OCI-LY3 (cell line): ENCODE results near the gene UBE3D.

Experiments
- H2AFZ ChIP-seq: fragments of 200-600, 300-600 bp; shearing (Covaris generic); 2 replicates; pipeline ENCODE4 v1.6.0; 2014; ENCODE audit warnings: antibody characterized with exemption, low read depth, low read length
- H3K27ac ChIP-seq: fragments of 200-600, 300-600 bp; sonication (generic); 2 replicates; pipeline ENCODE4 v1.5.1; 2014; ENCODE audit warnings: mild to moderate bottlenecking, low read length, moderate library complexity, mixed read lengths
- H3K27me3 ChIP-seq: fragments of 200-600, 300-600 bp; sonication (generic); 2 replicates; pipeline ENCODE4 v1.6.1; 2014; ENCODE audit warnings: low read depth, low read length, mixed read lengths
- H3K36me3 ChIP-seq: fragments of 200-600, 300-600 bp; sonication (generic); replicated peaks from 2 replicates; pipeline ENCODE3; 2014; ENCODE audit warnings: low read depth, low read length, mixed read lengths
- H3K4me1 ChIP-seq: fragments of 300-600, 200-600 bp; sonication (generic); 2 replicates; pipeline ENCODE4 v1.6.1; 2014; ENCODE audit warnings: low read length, mixed read lengths
- H3K4me2 ChIP-seq: fragments of 200-600, 300-600 bp; sonication (generic); 2 replicates; pipeline ENCODE4 v1.6.1; 2014; ENCODE audit warnings: low read length, mixed read lengths
- H3K4me3 ChIP-seq: fragments of 300-600, 200-600 bp; sonication (generic); 2 replicates; pipeline ENCODE4 v1.5.1; 2014; ENCODE audit warnings: antibody characterized with exemption, mild to moderate bottlenecking, low read length, moderate library complexity
- H3K79me2 ChIP-seq: fragments of 300-600, 200-600 bp; shearing (Covaris generic); 2 replicates; pipeline ENCODE4 v1.6.1; 2014; ENCODE audit warnings: mild to moderate bottlenecking, low read length, mixed read lengths
- H3K9ac ChIP-seq: fragments of 300-600, 200-600 bp; shearing (Covaris generic); 2 replicates; pipeline ENCODE4 v1.6.0; 2014; ENCODE audit warnings: mild to moderate bottlenecking, low read length, moderate library complexity
- H3K9me3 ChIP-seq: fragments of 200-600, 300-600 bp; shearing (Covaris generic); 2 replicates; pipeline ENCODE4 v1.6.1; 2014; ENCODE audit warnings: low read length, mixed read lengths; ENCODE audit not compliant: insufficient read depth
- H4K20me1 ChIP-seq: fragments of 200-600, 300-600 bp; sonication (generic); 2 replicates; pipeline ENCODE4 v1.6.1; 2016; ENCODE audit warnings: low read length, mixed read lengths; ENCODE audit not compliant: insufficient read depth
- CTCF ChIP-seq: fragments of 200-600, 300-600 bp; sonication (generic); IDR thresholded peaks from 2 replicates; pipeline ENCODE4 v1.5.1; 2014; ENCODE audit warnings: antibody characterized with exemption, low read length, low read depth
- EZH2phosphoT487 ChIP-seq: fragments of 200-600 bp; shearing (Covaris generic); IDR thresholded peaks from 2 replicates; pipeline ENCODE4 v1.6.1; 2018; ENCODE audit warnings: antibody characterized with exemption, mixed run types, low read depth

Gene UBE3D

GRCh38 chr6:83072726-83073125, 7.1 kb upstream of the UBE3D start:
- Histone ChIP-seq H3K4me3 (no peak overlapping the region), H3K27me3 (no peaks in the 10 kb centered on the region), H2AFZ (no peak overlapping the region), H3K4me2 (no peak overlapping the region), H4K20me1 (no peaks in the 10 kb centered on the region), H3K36me3 (peaks cover 16% of the 10 kb centered on the region), H3K27ac (no peak overlapping the region), H3K4me1 (peaks cover 29% of the 10 kb centered on the region), H3K79me2 (peaks cover 72% of the 10 kb centered on the region), H3K9ac (no peak overlapping the region), H3K9me3 (no peaks in the 10 kb centered on the region)
- TF ChIP-seq EZH2phosphoT487 = no peak
- TF ChIP-seq CTCF = no peak

GRCh38 chr6:83071707-83072106, 6.1 kb upstream of the UBE3D start:
- H3K4me2 ChIP-seq = peak overlapping the region; percentile 88; the same call in 1 of the 2 replicates

DNA sequence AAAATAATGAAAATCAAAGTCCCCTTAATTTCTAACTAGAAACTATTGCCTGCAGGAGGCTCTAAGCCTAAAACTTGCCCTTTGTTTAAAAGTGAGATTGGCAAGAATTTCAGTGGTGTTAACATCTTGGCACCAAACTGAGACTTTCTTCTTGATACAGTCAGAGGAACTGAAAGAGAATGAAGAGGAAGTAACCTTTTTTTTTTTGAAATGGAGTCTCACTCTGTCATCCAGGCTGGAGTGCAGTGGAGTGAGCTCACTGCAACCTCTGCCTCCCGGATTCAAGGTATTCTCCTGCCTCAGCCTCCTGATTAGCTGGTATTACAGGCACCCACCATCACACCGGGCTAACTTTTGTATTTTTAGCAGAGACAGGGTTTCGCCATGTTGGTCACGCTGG, 5.4 kb upstream of the UBE3D start:
- Histone ChIP-seq H4K20me1 (no peaks in the 10 kb centered on the region), H2AFZ (peak overlapping the region; percentile 13; the same call in 1 of the 2 replicates), H3K4me3 (peak overlapping the region; percentile 69), H3K9ac (peak overlapping the region; percentile 69), H3K79me2 (peaks cover 71% of the 10 kb centered on the region), H3K27me3 (no peaks in the 10 kb centered on the region), H3K36me3 (peaks cover 9% of the 10 kb centered on the region), H3K4me2 (peak overlapping the region; percentile 88), H3K9me3 (no peaks in the 10 kb centered on the region), H3K4me1 (peaks cover 41% of the 10 kb centered on the region), H3K27ac (peak overlapping the region; percentile 87)
- TF ChIP-seq CTCF (peak; percentile 24; the same call in 1 of the 2 replicates), EZH2phosphoT487 (no peak)

More at GRCh38 chr6:83071707-83072106, 6.1 kb upstream of the UBE3D start:
- Histone ChIP-seq H3K27me3 (no peaks in the 10 kb centered on the region), H2AFZ (no peak overlapping the region), H3K36me3 (peaks cover 13% of the 10 kb centered on the region), H3K27ac (no peak overlapping the region; the same call in 1 of the 2 replicates), H4K20me1 (no peaks in the 10 kb centered on the region), H3K4me3 (peak overlapping the region; percentile 69), H3K79me2 (peaks cover 71% of the 10 kb centered on the region), H3K9me3 (no peaks in the 10 kb centered on the region), H3K4me1 (peaks cover 34% of the 10 kb centered on the region), H3K9ac (peak overlapping the region; percentile 69; the same call in 1 of the 2 replicates)
- TF ChIP-seq EZH2phosphoT487 = no peak
- no peak for TF ChIP-seq CTCF

DNA sequence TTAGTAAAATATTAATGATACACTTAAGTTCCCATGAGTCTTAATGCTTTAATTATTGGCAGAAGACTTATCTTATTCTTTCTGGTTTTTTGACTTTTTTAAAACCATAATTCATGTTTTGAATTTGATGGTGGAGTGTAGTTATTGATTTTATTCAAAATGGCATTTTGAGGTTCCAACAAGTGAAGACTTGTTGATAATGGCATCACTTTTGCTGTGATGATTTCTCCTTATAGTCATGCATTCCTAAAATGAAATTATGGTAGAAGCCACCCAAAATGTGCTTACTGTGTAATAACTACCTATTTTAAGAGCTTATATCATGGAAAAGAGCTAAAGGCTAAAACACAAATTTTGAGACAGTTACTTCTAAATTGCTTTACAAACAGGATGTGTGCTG, 4.0 kb upstream of the UBE3D start:
- Histone ChIP-seq H3K27ac (peak overlapping the region; percentile 87), H4K20me1 (no peaks in the 10 kb centered on the region), H3K36me3 (no peaks in the 10 kb centered on the region), H3K27me3 (no peaks in the 10 kb centered on the region), H3K4me3 (peak overlapping the region; percentile 69), H3K4me1 (peaks cover 46% of the 10 kb centered on the region), H3K4me2 (peak overlapping the region; percentile 88), H2AFZ (no peak overlapping the region), H3K9ac (peak overlapping the region; percentile 69), H3K9me3 (no peaks in the 10 kb centered on the region), H3K79me2 (peaks cover 72% of the 10 kb centered on the region)
- TF ChIP-seq EZH2phosphoT487 = no peak
- TF ChIP-seq CTCF = no peak
